ENCODE measurements around the gene LIMS2.

DNA sequence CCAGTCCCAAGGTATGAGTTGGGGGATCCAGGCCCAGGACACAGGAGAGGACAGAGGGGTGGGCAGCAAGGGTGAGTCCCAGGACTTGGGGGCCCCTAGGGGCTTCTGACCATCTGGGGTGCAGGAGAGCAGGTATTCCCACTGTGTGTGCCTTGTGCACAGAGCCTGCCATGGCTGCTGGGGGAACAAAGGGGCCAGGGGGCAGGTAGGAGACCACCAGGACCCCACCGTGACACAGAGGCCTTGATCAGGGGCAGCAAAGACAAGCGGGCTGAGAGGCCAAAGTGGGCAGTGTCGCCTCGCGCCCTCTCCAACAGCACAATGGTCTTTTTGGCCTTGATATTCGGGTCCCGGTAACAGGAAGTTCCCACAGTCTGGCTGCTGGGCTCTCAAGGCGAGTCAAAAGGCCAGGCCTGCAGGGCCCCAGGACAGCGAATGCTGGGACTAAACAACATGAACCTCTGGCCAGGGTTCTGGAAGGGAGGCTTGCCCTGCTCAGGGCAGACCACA lies 41.7 kb downstream of the LIMS2 start:
- TF ChIP-seq, protein P1, sequence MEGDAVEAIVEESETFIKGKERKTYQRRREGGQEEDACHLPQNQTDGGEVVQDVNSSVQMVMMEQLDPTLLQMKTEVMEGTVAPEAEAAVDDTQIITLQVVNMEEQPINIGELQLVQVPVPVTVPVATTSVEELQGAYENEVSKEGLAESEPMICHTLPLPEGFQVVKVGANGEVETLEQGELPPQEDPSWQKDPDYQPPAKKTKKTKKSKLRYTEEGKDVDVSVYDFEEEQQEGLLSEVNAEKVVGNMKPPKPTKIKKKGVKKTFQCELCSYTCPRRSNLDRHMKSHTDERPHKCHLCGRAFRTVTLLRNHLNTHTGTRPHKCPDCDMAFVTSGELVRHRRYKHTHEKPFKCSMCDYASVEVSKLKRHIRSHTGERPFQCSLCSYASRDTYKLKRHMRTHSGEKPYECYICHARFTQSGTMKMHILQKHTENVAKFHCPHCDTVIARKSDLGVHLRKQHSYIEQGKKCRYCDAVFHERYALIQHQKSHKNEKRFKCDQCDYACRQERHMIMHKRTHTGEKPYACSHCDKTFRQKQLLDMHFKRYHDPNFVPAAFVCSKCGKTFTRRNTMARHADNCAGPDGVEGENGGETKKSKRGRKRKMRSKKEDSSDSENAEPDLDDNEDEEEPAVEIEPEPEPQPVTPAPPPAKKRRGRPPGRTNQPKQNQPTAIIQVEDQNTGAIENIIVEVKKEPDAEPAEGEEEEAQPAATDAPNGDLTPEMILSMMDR (IDR thresholded peaks at IDR 0.05) = no peak
- no peak for TF ChIP-seq POLR2A (IDR thresholded peaks at IDR 0.05)
- no peak for TF ChIP-seq POLR2AphosphoS5 (IDR thresholded peaks at IDR 0.05)
- no peak for TF ChIP-seq EP300 (IDR thresholded peaks at IDR 0.05; ENCODE audit: low read depth)

Measured in transverse colon (tissue), 4 donors.